ENCODE results near the gene PHETA2. TPM values are rescaled to one million over a fixed set of nuclear protein-coding genes. Genes with fewer than 3 reads are reported as not detected.
"Not testable (repeated sequence)": the region's sequence is repeated elsewhere in the genome, so short reads cannot be mapped to it uniquely, and the experiment has no call there.

The PHETA2 gene
- total RNA-seq, 1 donor from 2014 or later: 18.6 TPM

DNA sequence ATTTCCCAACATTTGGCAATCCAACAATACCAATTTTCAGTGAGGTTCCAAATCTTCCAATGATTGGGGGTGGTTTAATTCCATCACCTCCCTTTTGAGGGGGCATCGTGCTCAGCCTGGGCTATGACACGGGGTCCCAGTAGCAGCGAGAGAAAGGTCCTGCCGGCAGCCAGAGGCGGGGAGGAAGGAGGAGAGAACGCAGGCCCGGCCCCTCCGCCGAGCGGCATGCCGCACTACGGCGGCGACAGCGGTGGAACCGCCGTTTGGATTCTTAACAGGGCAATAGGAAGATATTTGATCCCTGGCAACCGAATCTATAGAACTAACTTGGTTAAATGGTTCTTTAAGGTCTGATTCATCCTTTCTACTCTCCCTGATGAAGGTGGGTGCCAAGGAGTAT, 34.8 kb downstream of the PHETA2 start:
- DNase-seq: no peak

DNA sequence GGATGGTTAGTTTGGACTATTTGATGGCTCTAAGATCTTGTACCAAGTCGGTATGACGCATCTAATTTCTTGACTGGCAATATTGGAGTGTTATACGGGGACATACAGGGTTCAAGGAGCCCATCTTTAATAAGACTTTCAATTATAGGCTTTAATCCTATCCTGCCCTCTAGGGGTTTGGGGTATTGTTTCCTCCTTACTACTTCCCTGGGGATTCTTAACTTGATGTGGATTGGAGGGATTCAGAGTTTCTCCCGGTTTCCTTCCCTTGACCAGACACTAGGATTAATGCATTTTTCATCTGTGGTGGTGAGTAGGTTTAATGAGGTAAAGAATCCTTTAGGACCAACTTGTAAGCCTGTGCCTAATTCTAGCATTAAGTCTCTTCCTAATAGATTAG, 37.8 kb downstream of the PHETA2 start:
- no peak for DNase-seq

DNA sequence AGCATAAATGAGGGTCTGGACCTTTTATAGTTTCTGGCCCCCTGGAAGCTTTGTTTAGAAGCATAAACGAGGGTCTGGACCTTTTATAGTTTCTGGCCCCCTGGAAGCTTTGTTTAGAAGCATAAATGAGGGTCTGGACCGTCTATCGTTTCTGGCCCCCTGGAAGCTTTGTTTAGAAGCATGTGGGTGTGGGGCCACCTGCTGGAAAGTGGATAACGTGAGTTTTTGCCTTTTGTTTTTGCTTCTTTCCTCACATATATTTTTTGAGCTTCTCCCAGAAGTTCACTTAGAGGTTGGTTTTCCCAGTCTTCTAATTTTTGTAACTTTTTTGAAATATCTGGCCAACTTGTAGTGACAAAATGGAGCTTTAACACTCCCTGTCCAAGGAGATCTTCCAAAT, 38.7 kb downstream of the PHETA2 start:
- DNase-seq: not testable (repeated sequence)

DNA sequence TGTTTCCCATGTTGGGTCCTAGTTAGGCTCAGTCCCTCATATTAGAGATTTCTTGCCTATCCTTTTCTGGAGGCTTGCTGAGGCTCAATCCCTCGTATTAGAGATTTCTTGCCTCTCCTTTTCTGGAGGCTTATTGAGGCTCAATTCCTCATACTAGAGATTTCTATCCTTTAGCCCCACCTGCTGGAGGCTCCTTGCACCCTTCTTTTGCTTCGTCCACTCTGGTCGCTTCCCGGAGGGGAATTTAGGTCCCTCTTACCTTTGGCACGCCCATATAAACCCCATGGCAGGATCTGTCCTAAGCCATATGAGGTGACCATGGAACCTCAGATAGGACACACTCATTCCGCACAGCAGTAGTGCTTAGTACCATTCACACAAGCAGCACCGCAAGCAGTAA, 40.7 kb downstream of the PHETA2 start:
- DNase-seq: no peak

DNA sequence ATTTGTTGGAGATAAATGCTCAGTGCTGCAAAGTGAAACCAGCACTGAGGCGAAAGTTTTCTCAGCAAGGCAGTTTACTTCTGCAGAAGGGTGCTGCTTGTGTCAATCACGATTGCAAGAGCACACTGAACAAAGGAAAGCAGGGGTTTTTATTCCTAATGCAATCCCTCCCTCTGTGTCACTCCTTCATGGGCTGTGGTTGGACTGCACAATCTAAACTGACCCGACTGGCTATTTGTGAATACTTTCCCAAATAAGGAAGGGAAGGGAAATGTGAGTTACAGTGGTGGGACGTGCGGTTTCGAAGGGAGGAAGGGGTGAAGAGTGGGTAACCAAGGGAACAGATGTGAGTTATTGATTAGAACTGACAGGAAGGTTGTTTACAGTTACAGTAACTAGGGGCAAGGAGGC, 41.4 kb downstream of the PHETA2 start:
- DNase-seq: not testable (repeated sequence)

DNA sequence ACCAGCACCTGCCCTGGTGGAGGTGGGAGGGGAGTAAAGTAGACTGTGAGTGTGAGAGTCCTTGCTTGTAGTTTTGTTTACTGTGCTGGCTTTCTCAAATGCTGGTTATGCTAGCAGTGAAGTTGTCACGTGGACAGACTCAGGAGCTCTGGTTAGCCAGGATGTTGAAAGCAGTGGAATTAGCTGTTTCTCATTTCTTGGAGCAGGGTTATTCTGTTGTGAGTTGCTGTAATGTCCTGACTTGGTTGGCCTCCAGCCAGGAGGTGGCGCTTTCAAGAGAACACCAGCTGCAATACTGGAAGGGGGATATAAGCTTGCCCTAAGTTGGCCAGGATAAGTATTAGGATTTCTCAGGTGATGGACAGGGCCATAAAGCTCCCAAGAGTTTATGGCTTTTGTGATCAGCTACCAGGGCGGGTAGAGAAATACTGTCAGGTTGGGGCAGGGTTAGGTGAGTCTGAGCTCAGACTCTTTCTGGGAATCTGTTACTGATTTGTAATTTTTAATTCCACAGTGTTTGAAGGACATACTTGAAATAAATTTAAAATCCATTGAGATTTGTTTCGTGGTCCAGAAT, 42.9 kb downstream of the PHETA2 start:
- peak; percentile 44 for DNase-seq

DNA sequence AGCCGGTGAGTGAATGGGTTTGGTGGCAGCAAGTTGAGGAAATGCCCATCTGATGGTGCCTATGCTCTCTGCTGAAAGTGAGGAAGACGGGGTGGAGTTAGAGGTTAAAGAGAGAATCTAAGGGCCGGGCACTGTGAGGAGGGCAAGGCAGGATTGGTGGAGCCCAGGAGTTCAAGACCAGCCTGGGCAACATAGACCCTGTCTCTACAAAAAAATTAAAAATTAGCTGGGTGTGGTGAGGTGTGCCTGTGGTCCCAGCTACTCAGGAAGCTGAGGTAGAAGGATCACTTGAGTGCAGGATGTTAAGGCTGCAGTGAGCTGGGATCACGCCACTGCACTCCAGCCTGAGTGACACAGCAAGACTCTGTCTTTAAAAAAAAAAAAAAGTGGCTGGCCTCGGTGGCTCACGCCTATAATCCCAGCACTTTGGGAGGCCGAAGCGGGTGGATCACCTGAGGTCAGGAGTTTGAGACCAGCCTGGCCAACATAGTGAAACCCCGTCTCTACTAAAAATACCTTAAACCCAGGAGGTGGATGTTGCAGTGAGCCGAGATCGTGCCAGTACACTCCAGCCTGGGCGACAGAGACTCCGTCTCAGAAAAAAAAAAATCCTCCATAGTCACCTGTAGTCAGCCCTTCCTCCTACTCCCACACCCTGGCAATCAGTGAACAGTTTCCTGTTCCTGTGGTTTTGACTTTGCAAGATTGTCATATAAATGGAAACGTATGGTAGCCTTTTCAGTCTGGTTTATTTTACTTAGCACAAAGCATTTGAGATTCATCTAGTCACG, 46.4 kb downstream of the PHETA2 start:
- not testable (repeated sequence) for DNase-seq

DNA sequence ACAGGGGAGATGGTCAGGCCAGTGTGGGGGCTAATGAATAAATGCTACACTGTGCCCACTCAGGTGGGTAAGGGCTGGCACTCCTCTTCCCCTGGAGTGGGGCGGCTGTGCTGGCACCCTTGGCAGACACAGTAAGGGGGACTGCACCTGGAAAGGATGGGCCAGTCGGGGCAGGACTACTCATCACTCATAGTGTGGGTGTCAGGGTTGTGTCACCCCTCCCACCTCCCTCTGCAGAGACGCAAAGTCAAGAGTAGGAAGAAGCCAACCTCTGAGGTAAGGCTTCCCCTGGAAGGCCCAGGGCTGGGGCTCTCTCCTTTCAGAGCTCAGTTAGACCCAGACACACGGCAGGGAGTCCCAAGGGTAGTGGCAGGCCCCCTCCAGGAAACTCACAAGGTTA, 49.5 kb downstream of the PHETA2 start:
- not testable (repeated sequence) for DNase-seq

DNA sequence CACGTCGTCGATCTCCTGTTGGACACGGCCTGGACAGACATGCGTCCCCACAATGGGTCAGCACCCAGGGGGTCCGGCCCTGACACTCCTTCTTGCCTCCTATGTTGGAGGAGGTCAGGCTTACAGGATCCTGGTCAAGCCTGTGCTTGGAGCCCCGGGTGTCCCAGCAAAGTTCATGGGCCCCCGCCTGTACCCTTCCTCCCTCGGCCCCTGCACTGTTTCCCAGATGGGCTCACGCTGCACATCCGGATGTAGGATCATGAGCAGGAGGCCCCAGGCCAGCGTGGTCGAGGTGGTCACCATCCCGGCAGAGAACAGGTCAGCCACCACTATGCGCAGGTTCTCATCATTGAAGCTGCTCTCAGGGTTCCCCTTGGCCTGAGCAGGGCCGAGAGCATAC, 53.6 kb downstream of the PHETA2 start:
- no peak for DNase-seq

DNA sequence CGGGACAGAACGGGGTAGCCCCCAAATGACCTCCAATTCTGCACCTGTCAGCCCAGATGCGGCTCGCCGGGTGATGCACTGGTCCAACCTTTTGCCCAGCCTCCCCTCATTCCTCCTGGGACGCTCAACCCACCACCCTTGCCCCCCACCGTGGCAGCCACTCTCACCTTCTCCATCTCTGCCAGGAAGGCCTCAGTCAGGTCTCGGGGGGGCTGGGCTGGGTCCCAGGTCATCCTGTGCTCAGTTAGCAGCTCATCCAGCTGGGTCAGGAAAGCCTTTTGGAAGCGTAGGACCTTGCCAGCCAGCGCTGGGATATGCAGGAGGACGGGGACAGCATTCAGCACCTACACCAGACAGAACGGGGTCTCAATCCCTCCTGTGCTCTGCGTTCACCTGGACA, 54.0 kb downstream of the PHETA2 start:
- DNase-seq: not testable (repeated sequence)

Small RNA genes within 50 kb of the gene (small RNA-seq; reads per million reads assigned to genes)
- not detected for gene SNORD13P1 (ENCODE audit: low replicate concordance)

Other genes starting within 250 kb of the PHETA2 start
- gene SREBF2, start 241.1 kb upstream of the PHETA2 start, total RNA-seq: 47.6 TPM
- not detected for gene SHISA8, start 159.2 kb upstream of the PHETA2 start, total RNA-seq
- 1.0 TPM for gene TNFRSF13C, start 147.4 kb upstream of the PHETA2 start, total RNA-seq
- gene CENPM, start 127.1 kb upstream of the PHETA2 start, total RNA-seq: 6.1 TPM
- gene SEPTIN3, start 104.8 kb upstream of the PHETA2 start, total RNA-seq: 0.51 TPM
- gene WBP2NL, start 75.5 kb upstream of the PHETA2 start, total RNA-seq: 2.8 TPM
- 27.1 TPM for gene NAGA, start 3.4 kb upstream of the PHETA2 start, total RNA-seq
- 31.1 TPM for gene SMDT1, start 5.5 kb downstream of the PHETA2 start, total RNA-seq
- gene NDUFA6, start 16.5 kb downstream of the PHETA2 start, total RNA-seq: 68.3 TPM
- 0.41 TPM for gene CYP2D6, start 56.6 kb downstream of the PHETA2 start, total RNA-seq
- gene TCF20, start 196.4 kb downstream of the PHETA2 start, total RNA-seq: 20.3 TPM